Fibroblast of skin of left biceps (primary cell): ENCODE results near the gene GYG2.

Experiments used
- DNase-seq, 2 experiments: peaks; one replicate each; pipeline ENCODE4 v3.0.0-alpha.2; 2013; ENCODE audit warnings: low read depth in 2 of 2

The GYG2 gene

DNA sequence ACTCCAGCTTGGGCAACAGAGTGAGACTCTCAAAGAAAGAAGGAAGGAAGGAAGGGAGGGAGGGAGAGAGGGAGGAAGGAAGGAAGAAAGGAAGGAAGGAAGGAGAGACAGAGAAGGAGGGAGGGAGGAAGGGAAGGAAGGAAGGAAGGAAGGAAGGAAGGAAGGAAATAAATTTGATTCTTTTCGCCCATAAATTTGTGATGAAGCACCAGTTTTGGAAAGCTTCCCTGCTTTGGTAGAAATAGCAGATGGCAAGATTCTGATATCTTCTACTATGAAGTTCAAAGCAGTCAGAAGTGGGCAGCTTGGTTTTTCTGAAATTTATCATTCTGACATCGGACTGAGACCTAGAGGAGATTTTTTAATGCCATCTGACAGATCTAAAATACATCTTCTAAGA is 11.7 kb upstream of the GYG2 start:
- no peak for DNase-seq

DNA sequence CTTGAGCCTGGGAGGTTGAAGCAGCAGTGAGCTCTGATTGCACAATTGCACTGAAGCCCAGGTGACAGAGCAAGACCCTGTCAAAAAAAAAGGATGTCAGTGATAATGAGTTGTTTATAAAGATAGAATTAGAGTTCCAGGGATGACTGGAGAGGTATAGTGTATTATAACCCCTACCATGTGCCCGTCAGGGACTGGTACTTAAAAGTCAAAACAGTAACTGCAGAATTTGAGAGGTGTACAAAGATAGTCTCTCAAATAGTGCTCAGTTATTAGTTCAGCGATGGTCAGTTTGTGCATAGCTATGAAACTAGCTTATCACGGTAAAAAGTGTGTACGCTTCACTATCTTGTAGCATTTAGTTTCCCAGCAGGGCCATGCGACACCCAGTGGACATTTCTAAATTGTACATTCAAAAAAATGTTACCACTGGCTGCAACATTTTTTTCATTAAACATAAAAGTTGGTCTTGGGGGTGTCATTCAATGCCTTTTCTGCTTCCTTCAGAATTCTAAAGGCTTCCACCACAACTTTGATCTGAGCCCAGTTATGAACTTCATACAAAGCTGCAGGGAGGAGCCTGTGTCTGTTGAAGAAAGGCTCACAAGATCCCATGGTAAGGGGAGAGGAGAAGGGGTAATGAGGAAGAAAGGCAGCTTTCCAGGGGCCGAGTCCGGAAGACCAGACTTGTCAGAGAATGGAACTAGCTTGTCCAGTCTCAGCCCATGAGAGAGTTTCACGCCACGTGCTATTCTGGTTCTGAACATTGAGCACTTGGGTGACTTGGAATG is 9.2 kb upstream of the GYG2 start:
- DNase-seq, result no peak

DNA sequence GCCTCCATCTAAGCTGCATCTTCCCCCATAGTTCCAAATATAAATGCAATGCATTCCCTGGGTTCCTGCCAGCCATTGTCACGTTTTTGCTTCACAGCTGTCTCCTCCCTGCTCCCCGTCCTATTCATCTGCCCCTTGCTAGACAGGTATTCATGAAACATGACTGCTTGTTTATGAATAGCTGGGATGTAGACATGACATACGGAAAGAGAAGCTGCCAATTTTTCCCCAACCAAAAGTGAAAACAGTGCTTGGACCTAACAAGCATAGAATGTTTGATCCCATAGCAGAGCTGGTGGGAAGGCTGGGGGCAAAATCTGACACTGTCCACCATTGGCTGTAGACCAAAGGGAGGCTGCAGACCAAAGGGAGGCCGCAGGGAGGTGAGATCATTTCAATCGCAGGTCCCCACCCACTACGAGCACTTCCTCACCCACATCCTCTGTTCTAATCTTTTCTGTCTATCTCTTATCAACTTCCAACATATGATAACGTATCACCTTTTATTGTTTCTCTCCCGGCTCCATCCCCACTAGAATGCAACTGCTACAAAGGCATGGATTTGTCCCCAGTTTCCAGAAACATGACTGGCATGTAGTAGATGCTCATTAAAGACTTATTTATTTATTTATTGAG is 8.5 kb upstream of the GYG2 start:
- no peak for DNase-seq

DNA sequence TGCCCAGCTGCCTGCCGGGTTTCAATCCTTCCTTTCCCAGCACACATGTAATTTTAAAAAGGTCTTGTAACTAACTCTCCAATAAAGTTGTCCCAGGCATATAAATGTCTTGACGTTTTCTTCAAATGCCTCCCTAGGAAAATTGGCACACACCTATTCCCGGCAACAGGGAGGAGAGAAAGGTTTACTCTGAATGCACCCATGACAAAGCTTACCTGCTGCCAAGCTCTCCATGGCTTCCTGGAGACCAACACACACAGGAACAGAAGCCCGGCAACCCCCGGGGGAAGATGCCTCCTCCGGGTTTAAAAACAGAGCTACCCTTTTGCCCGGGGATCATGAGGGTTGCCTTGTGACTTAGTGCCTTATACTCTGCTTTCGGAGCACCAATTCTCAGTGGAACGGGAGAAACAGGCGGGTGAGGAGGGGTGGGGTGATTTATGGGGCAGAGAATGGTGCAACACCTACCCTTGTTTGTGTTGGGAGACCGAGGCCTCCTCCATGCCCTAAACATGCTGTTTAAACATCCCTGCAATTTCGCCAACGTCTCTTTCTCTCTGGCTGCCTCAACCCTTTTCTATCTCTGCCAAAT is 4.8 kb upstream of the GYG2 start:
- DNase-seq, result no peak

DNA sequence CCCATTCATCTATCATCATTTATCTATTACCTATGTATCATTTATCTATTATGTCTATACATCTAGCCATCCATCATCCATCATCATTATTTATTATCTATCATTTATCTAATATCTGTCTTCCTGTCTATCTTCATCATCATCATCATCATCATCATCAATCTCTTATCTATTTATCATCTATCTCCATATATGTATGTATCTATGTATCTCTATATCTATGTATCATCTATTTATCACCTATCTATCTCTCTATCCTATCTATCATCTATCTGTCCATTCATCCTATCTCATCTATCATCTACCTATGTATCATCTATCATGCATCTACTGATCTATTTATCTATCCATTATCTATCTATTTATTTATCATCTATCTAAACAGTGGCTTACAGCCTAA is 3.8 kb upstream of the GYG2 start:
- DNase-seq, result no peak

DNA sequence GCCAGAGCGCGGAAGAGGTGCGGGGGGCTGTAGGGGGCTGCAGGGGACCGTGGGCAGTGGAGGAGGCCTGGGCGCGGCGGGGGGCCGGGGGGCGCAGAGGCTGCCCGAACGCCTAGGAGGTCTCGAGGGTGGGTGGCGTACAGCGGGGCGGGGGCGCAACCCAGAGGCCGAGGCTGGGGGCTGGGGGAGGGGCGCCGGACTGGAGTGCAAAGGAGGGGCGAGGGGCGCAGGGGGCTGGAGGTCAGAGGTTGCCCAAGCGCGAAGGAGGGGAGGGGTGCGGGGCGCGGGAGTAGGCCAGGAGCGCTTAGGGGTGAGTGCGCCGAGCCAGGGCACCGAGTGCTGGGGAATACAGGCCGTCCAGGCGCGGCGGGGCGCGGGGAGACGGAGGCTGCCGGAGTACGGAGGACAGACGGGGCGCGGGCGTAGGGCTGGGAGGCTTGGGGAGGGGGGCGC is 255 bp downstream of the GYG2 start:
- DNase-seq, result no peak

DNA sequence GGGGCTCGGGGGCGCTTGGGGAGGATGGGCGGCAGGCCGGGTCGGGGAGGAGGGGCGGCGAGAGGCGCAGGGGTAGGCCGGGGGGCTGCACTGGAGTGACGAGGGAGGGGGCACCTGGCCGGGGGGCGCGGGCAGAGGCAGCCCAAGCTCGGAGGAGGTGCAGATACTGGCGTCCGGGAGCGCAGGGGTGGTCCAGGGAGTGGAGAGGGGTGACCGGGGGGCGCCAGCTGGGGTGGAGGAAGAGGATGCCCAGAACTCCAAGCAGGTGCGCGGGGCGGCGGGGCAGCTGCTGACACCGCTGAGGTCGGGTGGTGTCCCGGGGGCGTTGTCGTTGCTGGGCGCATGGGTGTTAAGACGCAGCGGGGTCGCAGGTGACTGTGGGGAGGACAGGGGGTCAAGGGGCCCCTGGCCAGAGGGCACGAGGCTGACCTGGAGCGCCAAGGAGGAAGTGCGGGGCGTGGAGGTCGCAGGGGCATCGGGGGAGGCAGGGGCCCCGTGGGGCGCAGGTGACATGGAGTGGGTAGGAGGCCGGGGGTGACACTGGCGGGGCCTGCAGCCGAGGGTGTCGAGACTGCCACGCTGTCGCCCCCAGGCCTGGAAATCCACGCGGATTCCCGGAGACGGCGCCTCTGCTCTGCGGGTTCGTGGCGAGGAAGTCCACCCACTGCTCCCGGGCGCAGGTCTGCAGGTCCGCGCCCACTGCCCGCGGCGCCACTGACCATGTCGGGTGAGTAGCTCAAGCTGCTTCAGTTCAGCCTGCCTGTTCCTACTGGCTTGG is 928 bp downstream of the GYG2 start:
- DNase-seq, result no peak

DNA sequence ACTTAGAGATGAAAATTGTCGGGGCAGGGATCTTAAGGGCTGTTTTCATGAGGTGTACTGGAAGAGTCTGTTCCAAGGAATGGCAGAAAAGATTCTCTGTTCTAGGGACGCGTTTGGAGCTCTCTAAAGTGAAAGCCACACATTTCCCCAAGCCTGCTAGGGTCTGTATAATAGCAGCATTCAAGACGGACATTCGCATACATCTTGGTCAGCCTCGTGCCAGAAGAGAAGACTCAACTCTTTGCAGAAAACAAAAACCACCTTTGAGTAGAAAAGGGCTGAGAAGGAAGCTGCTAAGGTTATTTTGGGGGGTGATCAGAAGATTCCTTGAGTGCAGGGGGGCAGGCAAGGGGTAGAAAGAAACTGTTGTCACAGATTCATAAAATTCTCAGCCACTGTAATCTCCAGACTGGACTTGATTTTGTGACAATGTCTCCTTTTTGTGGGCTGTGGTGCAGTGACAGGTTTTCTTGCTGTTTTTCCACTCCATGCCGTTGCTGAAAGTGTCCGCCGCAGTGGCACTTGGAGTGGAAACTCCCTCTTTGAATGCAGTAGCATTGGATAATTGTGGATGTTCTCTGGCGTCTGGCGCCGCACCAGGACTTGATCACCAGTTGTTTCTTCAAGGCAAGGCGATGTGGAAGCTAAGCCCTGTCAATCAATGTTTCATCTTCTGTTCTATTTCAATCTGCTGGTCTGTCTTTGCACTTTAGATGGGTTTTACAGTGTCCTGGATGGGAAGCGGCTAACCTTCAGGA is 2.9 kb downstream of the GYG2 start:
- no peak for DNase-seq

DNA sequence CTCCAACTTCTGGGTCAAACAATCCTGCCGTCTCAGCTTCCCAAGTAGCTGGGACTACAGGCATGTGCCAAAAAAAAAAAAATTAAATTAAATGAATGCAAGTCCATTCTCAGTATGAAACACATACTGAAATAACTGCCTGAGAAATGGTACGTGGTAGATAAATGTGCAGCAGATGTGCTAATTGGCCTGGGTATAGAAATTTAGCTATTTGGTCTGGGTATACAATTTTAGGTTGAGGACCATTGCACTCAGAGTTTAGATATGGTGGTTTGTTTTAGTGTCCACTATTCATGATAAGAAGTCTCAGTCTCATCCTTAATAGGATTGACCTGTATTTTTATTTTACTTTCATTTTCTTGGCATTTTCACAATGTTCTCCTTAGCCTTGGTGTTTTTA is 9.2 kb downstream of the GYG2 start:
- DNase-seq, result no peak

DNA sequence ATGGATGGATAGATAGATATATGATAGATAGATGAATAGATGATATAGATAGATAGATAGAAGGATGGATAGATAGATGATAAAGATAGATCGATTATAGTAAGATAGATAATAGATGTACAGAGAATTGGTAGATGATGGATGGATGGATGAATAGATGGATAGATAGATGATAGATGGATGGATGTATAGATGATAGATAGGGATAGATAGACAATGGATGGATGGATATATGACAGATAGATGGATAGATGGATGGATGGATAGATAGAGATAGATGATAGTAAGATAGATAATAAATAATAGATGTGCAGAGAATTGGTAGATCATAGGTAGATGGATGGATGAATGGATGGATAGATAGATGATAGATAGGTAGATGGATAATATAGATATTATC is 12.2 kb downstream of the GYG2 start:
- no peak for DNase-seq

DNA sequence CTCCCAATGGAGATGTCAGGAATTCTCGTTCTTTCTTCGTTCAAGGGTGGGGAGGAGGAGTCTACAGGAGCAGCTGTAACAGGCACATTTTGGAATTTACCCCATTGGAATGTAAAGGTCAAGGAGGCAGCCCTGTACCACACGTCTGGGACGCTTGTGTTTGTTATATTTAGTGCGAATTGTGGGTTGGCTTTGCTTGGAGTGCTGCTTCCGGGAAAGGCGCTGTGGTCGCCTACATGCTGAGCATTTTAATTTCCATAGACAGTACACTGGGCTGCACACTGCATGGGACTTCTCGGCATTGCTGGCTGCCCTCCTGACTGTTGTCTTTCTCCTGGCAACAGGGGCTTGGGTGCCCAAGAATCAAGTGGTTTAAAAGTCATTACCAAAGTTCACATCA is 12.8 kb downstream of the GYG2 start:
- no peak for DNase-seq

DNA sequence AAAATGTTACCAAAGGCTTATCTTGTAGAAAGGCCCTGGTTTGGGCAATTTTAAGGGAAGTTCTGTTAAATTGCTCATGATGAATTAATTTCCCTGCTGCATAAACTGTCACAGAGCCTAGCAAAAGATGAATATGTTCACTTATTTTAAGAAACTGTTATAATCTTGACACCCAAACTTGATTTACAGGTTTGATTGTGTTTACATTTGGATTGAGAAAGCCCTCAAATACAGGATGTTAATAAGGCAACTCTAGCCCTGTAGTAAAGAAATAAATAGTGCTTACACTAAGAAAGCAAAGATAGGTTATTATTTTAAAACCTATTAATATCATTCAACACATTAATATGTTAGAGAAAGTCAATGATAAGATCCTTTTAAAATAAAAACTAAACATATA is 18.3 kb downstream of the GYG2 start:
- no peak for DNase-seq

DNA sequence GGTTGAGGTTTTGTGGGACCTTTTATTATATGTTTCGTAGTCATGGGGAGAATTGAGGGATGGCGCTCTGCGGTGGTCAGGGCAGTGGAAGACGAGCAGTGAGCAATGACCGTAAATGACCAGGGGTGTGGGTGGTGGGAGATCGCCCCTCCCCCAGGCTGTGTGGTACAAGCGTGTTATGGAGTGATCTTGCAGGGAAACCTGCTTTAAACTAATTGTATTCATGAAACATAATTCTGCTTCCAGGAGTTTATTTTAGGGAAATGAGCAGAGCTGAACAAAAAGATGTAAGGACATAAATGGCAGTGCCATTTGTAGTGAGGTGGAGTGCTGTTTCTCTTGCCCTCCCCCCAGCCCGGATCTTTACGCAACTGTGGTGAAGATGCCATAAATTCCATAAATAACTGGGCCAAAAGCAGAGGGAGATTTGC is 20.2 kb downstream of the GYG2 start:
- DNase-seq, result peak; percentile 41 to 44

DNA sequence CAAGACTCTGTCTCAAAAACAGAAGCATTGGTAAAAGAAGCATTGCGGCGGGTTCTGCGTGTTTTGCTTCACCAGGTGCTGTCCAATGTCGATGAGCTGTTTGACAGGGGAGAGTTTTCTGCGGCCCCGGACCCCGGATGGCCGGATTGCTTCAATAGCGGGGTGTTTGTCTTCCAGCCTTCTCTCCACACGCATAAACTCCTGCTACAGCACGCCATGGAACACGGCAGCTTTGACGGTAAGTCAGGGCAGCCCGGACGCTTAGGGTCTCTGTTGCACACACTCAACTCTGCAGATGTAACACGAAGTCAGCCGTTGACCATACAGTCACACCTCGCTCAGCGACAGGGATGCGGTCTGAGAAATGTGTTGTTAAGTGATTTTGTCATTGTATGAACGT is 26.2 kb downstream of the GYG2 start:
- no peak for DNase-seq

DNA sequence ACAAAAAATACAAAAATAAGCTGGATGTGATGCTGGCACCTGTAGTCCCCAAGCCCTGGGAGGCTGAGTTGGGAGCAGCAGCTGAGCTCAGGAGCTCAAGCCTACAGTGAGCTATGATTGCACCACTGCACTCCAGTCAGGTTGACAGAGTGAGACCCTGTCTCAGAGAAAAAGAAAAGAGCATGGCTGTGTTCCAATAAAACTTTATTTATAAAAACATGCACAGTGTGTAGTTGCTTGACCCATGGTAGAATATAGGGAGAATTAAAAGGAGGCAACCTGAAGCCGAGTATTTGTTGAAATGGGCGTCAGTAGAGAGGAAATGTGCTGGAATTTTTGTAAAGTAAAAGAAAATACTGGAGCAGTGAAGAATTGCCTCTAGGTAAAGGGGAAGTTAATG is 27.0 kb downstream of the GYG2 start:
- DNase-seq, result no peak

DNA sequence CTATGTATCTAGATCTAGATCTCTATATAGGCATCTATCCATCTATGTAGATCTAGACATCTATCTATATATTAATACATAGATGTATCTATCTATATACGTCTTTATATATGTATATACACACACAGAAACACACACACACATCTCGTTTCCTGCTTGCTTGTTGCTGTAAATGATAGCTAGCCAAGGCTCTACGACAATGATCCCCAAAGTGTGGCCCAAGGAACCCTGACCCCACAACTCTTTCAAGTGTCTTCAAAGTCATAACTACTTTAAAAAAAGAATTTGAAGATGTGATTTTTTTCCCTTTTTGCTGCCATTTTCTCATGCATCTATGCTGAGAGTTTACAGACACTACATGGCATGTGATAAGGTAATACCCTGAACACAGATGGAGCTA is 28.8 kb downstream of the GYG2 start:
- DNase-seq, result no peak

DNA sequence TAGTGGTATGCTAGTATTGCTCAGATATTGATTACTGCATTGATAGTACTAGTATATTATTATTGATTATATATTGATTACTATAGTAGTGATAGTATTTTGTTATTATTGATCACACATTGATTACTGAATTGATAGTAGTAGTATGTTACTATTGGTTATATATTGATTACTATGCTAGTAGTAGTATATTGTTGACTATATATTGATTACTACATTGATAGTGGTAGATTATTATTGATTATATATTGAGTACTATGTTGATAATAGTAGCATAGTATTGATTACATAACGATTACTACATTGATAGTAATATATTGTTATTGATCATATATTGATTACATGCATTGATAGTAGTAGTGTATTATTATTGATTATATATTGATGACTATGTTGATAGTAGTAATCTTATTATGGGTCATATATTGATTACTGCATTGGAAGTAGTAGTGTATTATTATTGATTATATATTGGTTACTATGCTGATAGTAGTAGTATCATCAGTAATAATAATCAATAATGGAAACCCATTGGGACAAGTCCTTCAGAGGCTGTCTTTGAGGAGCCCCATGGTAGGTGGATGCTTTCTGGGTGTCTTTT is 30.6 kb downstream of the GYG2 start:
- no peak for DNase-seq

DNA sequence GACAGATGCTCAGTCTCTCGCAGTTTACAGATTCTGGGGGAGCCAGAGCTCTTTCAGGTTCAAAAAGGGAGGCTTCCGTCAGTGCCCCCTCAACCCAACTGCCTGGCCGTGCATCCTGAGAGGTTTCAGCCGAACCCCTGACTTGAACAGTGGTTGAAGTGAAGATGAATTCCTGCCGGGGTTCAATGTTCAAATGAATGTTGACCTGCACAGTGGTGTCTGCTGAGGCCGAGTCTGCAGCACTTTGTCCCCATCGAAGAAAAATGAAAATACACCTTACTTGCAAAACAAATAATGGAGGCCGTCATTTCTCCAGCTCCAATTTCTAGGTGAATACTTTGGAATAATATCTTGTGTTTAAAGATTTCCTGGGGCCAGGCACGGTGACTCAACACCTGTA is 33.7 kb downstream of the GYG2 start:
- no peak for DNase-seq

DNA sequence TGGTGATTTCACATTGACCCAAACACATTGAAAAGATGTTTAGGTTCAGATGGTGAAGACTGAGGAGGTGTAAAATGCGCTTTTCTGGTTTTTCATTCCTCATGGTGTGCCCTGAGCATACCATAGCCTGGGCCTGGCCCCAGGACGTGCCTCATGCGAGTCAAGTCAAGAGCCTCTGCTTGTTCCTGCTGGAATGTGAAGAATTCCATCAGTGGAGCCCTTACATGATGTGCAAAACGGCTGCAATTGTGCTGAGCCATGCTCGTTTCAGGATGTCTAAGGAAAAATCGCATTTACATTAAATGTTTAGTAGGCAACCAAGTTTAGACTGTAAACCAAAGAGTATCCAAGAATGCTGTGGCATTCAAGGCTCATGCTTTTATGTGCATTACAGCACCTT is 34.9 kb downstream of the GYG2 start:
- DNase-seq, result peak in 1 of 2 experiments; percentile 10

DNA sequence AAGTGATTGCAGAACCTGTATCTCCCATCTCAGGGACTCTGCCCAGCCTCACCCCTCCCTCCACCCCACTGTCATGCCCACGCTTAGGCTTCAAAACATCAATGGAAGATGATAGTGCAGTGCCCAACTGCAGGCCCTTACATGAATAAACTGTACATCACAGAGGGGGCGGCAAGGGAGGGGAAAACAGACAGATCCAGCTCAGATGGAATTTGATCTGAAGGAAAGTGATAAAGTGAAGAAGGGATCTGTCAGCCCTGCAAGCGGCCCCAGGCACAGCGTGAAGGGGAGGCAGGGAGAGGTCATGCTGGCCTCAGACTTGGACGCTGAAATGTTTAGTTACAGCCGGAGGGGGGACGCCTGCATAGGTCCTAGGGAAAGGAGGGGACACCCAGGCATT is 38.5 kb downstream of the GYG2 start:
- DNase-seq, result no peak

DNA sequence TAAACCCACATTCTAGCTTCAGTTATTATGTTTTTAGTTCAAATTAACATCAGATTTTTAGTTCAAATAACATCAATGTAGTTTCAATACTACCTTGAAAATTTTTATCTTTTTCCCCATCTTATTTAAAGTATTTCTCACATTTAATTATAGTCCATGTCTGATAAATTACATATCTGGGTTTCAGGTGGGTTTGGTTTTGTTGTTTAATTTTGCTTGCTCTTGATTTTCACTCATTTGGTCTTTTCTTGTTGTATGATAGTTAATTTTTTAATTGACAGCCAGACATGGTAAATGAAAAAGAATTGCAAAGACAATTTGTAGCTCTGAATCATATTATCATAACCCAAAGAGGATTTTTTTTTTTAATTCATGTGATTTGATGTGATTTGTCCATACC is 41.9 kb downstream of the GYG2 start:
- no peak for DNase-seq
